SH-SY5Y (cell line): ENCODE measurements around the gene PRDM2.

ENCODE experiments used
- GATA2 ChIP-seq: IDR thresholded peaks from 2 replicates; pipeline ENCODE4 v1.6.1; 2011; ENCODE audit warnings: mild to moderate bottlenecking, low read depth, low read length
- GATA3 ChIP-seq: IDR thresholded peaks from 2 replicates; pipeline ENCODE4 v1.6.1; 2011; ENCODE audit warnings: low read depth, mild to moderate bottlenecking, low read length, moderate library complexity

DNA sequence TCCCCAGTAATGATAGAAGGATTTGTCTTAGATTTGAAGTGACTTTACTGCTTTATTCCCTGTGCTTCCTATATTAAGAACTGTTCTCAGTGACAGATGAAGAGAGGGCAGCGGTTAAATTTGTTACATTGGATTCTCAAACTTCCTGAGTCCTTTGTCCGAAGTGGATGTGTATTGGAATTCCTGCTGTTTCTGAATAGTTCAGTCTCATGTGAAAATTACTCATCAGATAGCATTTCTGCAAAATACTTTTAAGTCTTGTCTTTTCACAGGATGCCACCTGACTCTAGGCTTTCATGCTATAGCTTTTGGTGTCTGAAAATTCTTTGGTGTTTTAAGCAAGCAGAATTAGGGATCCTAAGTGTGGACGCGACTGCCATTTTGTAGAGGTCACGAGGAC, 83.6 kb downstream of the PRDM2 start:
- TF ChIP-seq GATA3 (no peak), GATA2 (no peak)
